HG03039 (cell line): ENCODE measurements around the gene GNB5.
"Not testable (repeated sequence)": the region's sequence is repeated elsewhere in the genome, so short reads cannot be mapped to it uniquely, and the experiment has no call there.

Source experiments
- ATAC-seq: cut with Tn5 transposase; IDR thresholded peaks from one replicate; pipeline ENCODE4 v1.9.1; 2021; ENCODE audit warnings: mild to moderate bottlenecking, moderate library complexity; ENCODE audit not compliant: unreplicated experiment

The GNB5 gene

GRCh38 chr15:52191207-52191606, at the start of gene GNB5:
GNB5 (minus strand) TSS chr15:52191392; CDS start chr15:52184676, 6,716 bp downstream.
- no peak for ATAC-seq

- no peak for ATAC-seq
These were observed 49.0 kb upstream of the GNB5 start for GRCh38 chr15:52240166-52240565.

GRCh38 chr15:52238989-52239525, 47.9 kb upstream of the GNB5 start:
- not testable (repeated sequence) for ATAC-seq

GRCh38 chr15:52238149-52238548, 47.0 kb upstream of the GNB5 start:
- ATAC-seq: no peak

GRCh38 chr15:52236013-52236412, 44.8 kb upstream of the GNB5 start:
- no peak for ATAC-seq

GRCh38 chr15:52234596-52235541, 43.7 kb upstream of the GNB5 start:
- ATAC-seq: no peak

GRCh38 chr15:52233405-52233804, 42.2 kb upstream of the GNB5 start:
- no peak for ATAC-seq

- ATAC-seq: peak; percentile 43
These were observed 41.1 kb upstream of the GNB5 start for GRCh38 chr15:52232327-52232726.

GRCh38 chr15:52230073-52230472, 38.9 kb upstream of the GNB5 start:
- no peak for ATAC-seq

GRCh38 chr15:52228921-52229320, 37.7 kb upstream of the GNB5 start:
- no peak for ATAC-seq

- ATAC-seq: peak; percentile 76
These were observed 36.3 kb upstream of the GNB5 start for GRCh38 chr15:52227456-52227855.

GRCh38 chr15:52225230-52225629, 34.0 kb upstream of the GNB5 start:
- ATAC-seq: no peak

- ATAC-seq: no peak
These were observed 33.0 kb upstream of the GNB5 start for GRCh38 chr15:52224211-52224610.

- peak; percentile 51 for ATAC-seq
These were observed 30.5 kb upstream of the GNB5 start for GRCh38 chr15:52221730-52222129.

- peak; percentile 2 for ATAC-seq
These were observed 29.9 kb upstream of the GNB5 start for GRCh38 chr15:52220937-52221660.

GRCh38 chr15:52220251-52220650, 29.1 kb upstream of the GNB5 start:
- no peak for ATAC-seq

GRCh38 chr15:52218816-52219215, 27.6 kb upstream of the GNB5 start:
- no peak for ATAC-seq

- ATAC-seq: no peak
These were observed 27.2 kb upstream of the GNB5 start for GRCh38 chr15:52218371-52218770.

GRCh38 chr15:52217186-52217585, 26.0 kb upstream of the GNB5 start:
- ATAC-seq: no peak

- no peak for ATAC-seq
These were observed 23.4 kb upstream of the GNB5 start for GRCh38 chr15:52214553-52214952.

GRCh38 chr15:52213206-52213605, 22.0 kb upstream of the GNB5 start:
- ATAC-seq: no peak
